ENCODE measurements around the gene COL12A1.

The COL12A1 gene

GRCh38 chr6:75223428-75223827 is 17.6 kb upstream of the COL12A1 start:
- no peak for DNase-seq (ENCODE audit: low spot score in 2 of 2)
- H3K36me3 ChIP-seq (replicated peaks), result no peaks in the 10 kb centered on the region
- peaks cover 6% of the 10 kb centered on the region; the same call in 1 of the 2 replicates for H3K27me3 ChIP-seq (ENCODE audit: low read depth)
- in situ Hi-C loops (cut with MboI; ENCODE audit: low sequenced_read_pairs), result loop anchor here (25.0 kb wide), 2 partner anchors 1361 to 1486 kb away; no protein-coding TSS in a partner anchor
- no peaks in the 10 kb centered on the region for H3K4me1 ChIP-seq
- no peaks in the 10 kb centered on the region for H3K9me3 ChIP-seq
- H3K4me3 ChIP-seq, result no peak overlapping the region

- DNase-seq (ENCODE audit: low spot score in 2 of 2), result no peak
- Histone ChIP-seq H3K36me3 (replicated peaks) (no peaks in the 10 kb centered on the region), H3K4me1 (no peaks in the 10 kb centered on the region), H3K4me3 (no peak overlapping the region), H3K27me3 (ENCODE audit: low read depth) (peaks cover 10% of the 10 kb centered on the region; the same call in 1 of the 2 replicates), H3K9me3 (no peaks in the 10 kb centered on the region)
- in situ Hi-C loops (cut with MboI; ENCODE audit: low sequenced_read_pairs), result loop anchor here (25.0 kb wide), 2 partner anchors 1360 to 1485 kb away; no protein-coding TSS in a partner anchor
These were observed 16.4 kb upstream of the COL12A1 start for GRCh38 chr6:75222261-75222660.

- in situ Hi-C loops (cut with MboI; ENCODE audit: low sequenced_read_pairs), result loop anchor here (25.0 kb wide), 2 partner anchors 1359 to 1484 kb away; no protein-coding TSS in a partner anchor
- Histone ChIP-seq H3K36me3 (replicated peaks) (no peaks in the 10 kb centered on the region), H3K27me3 (ENCODE audit: low read depth) (peaks cover 10% of the 10 kb centered on the region; the same call in 1 of the 2 replicates), H3K4me3 (no peak overlapping the region), H3K9me3 (no peaks in the 10 kb centered on the region), H3K4me1 (no peaks in the 10 kb centered on the region)
- no peak for DNase-seq (ENCODE audit: low spot score in 2 of 2)
These were observed 15.3 kb upstream of the COL12A1 start for GRCh38 chr6:75221116-75221515.

GRCh38 chr6:75220357-75220756 is 14.5 kb upstream of the COL12A1 start:
- Histone ChIP-seq H3K4me3 (no peak overlapping the region), H3K27me3 (ENCODE audit: low read depth) (peaks cover 10% of the 10 kb centered on the region; the same call in 1 of the 2 replicates), H3K36me3 (replicated peaks) (no peaks in the 10 kb centered on the region), H3K4me1 (no peaks in the 10 kb centered on the region), H3K9me3 (no peaks in the 10 kb centered on the region)
- no peak for DNase-seq (ENCODE audit: low spot score in 2 of 2)
- in situ Hi-C loops (cut with MboI; ENCODE audit: low sequenced_read_pairs), result loop anchor here (25.0 kb wide), 2 partner anchors 1358 to 1483 kb away; no protein-coding TSS in a partner anchor

- Histone ChIP-seq H3K4me3 (no peak overlapping the region), H3K36me3 (replicated peaks) (no peaks in the 10 kb centered on the region), H3K27me3 (ENCODE audit: low read depth) (peaks cover 10% of the 10 kb centered on the region; the same call in 1 of the 2 replicates), H3K9me3 (no peaks in the 10 kb centered on the region), H3K4me1 (no peaks in the 10 kb centered on the region)
- in situ Hi-C loops (cut with MboI; ENCODE audit: low sequenced_read_pairs), result loop anchor here (25.0 kb wide), 2 partner anchors 1357 to 1482 kb away; no protein-coding TSS in a partner anchor
- no peak for DNase-seq (ENCODE audit: low spot score in 2 of 2)
These were observed 13.4 kb upstream of the COL12A1 start for GRCh38 chr6:75219263-75219662.

- in situ Hi-C loops (cut with MboI; ENCODE audit: low sequenced_read_pairs), result loop anchor here (25.0 kb wide), 2 partner anchors 1355 to 1480 kb away; no protein-coding TSS in a partner anchor
- Histone ChIP-seq H3K36me3 (replicated peaks) (no peaks in the 10 kb centered on the region), H3K27me3 (ENCODE audit: low read depth) (peaks cover 10% of the 10 kb centered on the region; the same call in 1 of the 2 replicates), H3K4me3 (no peak overlapping the region), H3K4me1 (no peaks in the 10 kb centered on the region), H3K9me3 (no peaks in the 10 kb centered on the region)
- DNase-seq (ENCODE audit: low spot score in 2 of 2), result no peak
These were observed 11.3 kb upstream of the COL12A1 start for GRCh38 chr6:75217193-75217592.

- no peaks in the 10 kb centered on the region for H3K4me1 ChIP-seq
- in situ Hi-C loops (cut with MboI; ENCODE audit: low sequenced_read_pairs), result loop anchor here (25.0 kb wide), 2 partner anchors 1353 to 1478 kb away; no protein-coding TSS in a partner anchor
- no peak overlapping the region for H3K4me3 ChIP-seq
- DNase-seq (ENCODE audit: low spot score in 2 of 2), result no peak
- H3K9me3 ChIP-seq, result no peaks in the 10 kb centered on the region
- peaks cover 7% of the 10 kb centered on the region; the same call in 1 of the 2 replicates for H3K27me3 ChIP-seq (ENCODE audit: low read depth)
- H3K36me3 ChIP-seq (replicated peaks), result no peaks in the 10 kb centered on the region
These were observed 9.4 kb upstream of the COL12A1 start for GRCh38 chr6:75215291-75215690.

GRCh38 chr6:75213732-75214131 is 7.9 kb upstream of the COL12A1 start:
- H3K4me1 ChIP-seq, result peaks cover 1% of the 10 kb centered on the region
- no peaks in the 10 kb centered on the region for H3K36me3 ChIP-seq (replicated peaks)
- peaks cover 5% of the 10 kb centered on the region for H3K27me3 ChIP-seq (ENCODE audit: low read depth)
- in situ Hi-C loops (cut with MboI; ENCODE audit: low sequenced_read_pairs), result loop anchor here (25.0 kb wide), 2 partner anchors 1351 to 1476 kb away; no protein-coding TSS in a partner anchor
- no peak overlapping the region for H3K4me3 ChIP-seq
- H3K9me3 ChIP-seq, result no peaks in the 10 kb centered on the region
- DNase-seq (ENCODE audit: low spot score in 2 of 2), result no peak

GRCh38 chr6:75213112-75213511 is 7.3 kb upstream of the COL12A1 start:
- no peaks in the 10 kb centered on the region for H3K9me3 ChIP-seq
- H3K4me1 ChIP-seq, result peaks cover 3% of the 10 kb centered on the region
- H3K27me3 ChIP-seq (ENCODE audit: low read depth), result peaks cover 11% of the 10 kb centered on the region
- in situ Hi-C loops (cut with MboI; ENCODE audit: low sequenced_read_pairs), result loop anchor here (25.0 kb wide), 2 partner anchors 1351 to 1476 kb away; no protein-coding TSS in a partner anchor
- H3K4me3 ChIP-seq, result no peak overlapping the region
- DNase-seq (ENCODE audit: low spot score in 2 of 2), result no peak
- H3K36me3 ChIP-seq (replicated peaks), result no peaks in the 10 kb centered on the region

- in situ Hi-C loops (cut with MboI; ENCODE audit: low sequenced_read_pairs), result loop anchor here (25.0 kb wide), 2 partner anchors 1350 to 1475 kb away; no protein-coding TSS in a partner anchor
- no peak for DNase-seq (ENCODE audit: low spot score in 2 of 2)
- Histone ChIP-seq H3K9me3 (no peaks in the 10 kb centered on the region), H3K36me3 (replicated peaks) (no peaks in the 10 kb centered on the region), H3K4me1 (peaks cover 3% of the 10 kb centered on the region), H3K27me3 (ENCODE audit: low read depth) (peaks cover 17% of the 10 kb centered on the region), H3K4me3 (no peak overlapping the region)
These were observed 6.2 kb upstream of the COL12A1 start for GRCh38 chr6:75211920-75212590.

GRCh38 chr6:75210885-75211739 is 5.3 kb upstream of the COL12A1 start:
- Histone ChIP-seq H3K4me1 (peaks cover 3% of the 10 kb centered on the region), H3K27me3 (ENCODE audit: low read depth) (peaks cover 26% of the 10 kb centered on the region), H3K9me3 (no peaks in the 10 kb centered on the region), H3K4me3 (no peak overlapping the region), H3K36me3 (replicated peaks) (no peaks in the 10 kb centered on the region)
- in situ Hi-C loops (cut with MboI; ENCODE audit: low sequenced_read_pairs), result loop anchor here (25.0 kb wide), 2 partner anchors 1349 to 1474 kb away; no protein-coding TSS in a partner anchor
- peak; percentile 69 to 73 for DNase-seq (ENCODE audit: low spot score in 2 of 2)

GRCh38 chr6:75209184-75209723 is 3.4 kb upstream of the COL12A1 start:
- Histone ChIP-seq H3K36me3 (replicated peaks) (no peaks in the 10 kb centered on the region), H3K4me1 (peaks cover 6% of the 10 kb centered on the region), H3K9me3 (no peaks in the 10 kb centered on the region), H3K4me3 (no peak overlapping the region), H3K27me3 (ENCODE audit: low read depth) (peaks cover 45% of the 10 kb centered on the region)
- no peak for DNase-seq (ENCODE audit: low spot score in 2 of 2)
- in situ Hi-C loops (cut with MboI; ENCODE audit: low sequenced_read_pairs), result loop anchor here (25.0 kb wide), 2 partner anchors 1347 to 1472 kb away; no protein-coding TSS in a partner anchor

All from HAP-1 (cell line).